Smooth muscle cell (in vitro differentiated cells): ENCODE results near the gene MED1. TPM values are rescaled to one million over a fixed set of nuclear protein-coding genes. Genes with fewer than 3 reads are reported as not detected.

Experiments used
- DNase-seq: peaks from one replicate; lab custom pipeline; 2025; ENCODE audit not compliant: unreplicated experiment; lab: John Stamatoyannopoulos, UW
- H2AFZ ChIP-seq: fragments of 200-600 bp; sonication (generic); 2 replicates; pipeline ENCODE4 v1.6.0; 2016; ENCODE audit warnings: antibody characterized with exemption, low read depth, mild to moderate bottlenecking
- H3F3A ChIP-seq: fragments of 200-600 bp; sonication (generic); 2 replicates; pipeline ENCODE4 v1.6.0; 2017; ENCODE audit warnings: antibody characterized with exemption, low read depth
- H3K27ac ChIP-seq: fragments of 200-600 bp; sonication (generic); 2 replicates; pipeline ENCODE4 v1.5.1; 2016; ENCODE audit warnings: low read depth, mild to moderate bottlenecking
- H3K27me3 ChIP-seq: fragments of 200-600 bp; sonication (generic); 2 replicates; pipeline ENCODE4 v1.6.1; 2016; ENCODE audit warnings: low read depth, mild to moderate bottlenecking
- H3K36me3 ChIP-seq: fragments of 200-600 bp; sonication (generic); 2 replicates; pipeline ENCODE4 v1.5.1; 2016; ENCODE audit warnings: low read depth
- H3K4me1 ChIP-seq: fragments of 200-600 bp; sonication (generic); 2 replicates; pipeline ENCODE4 v1.5.1; 2016; ENCODE audit warnings: low read depth
- H3K4me2 ChIP-seq: fragments of 200-600 bp; sonication (generic); 2 replicates; pipeline ENCODE4 v1.6.0; 2016; ENCODE audit warnings: mild to moderate bottlenecking
- H3K4me3 ChIP-seq: fragments of 200-600 bp; sonication (generic); 2 replicates; pipeline ENCODE4 v1.5.1; 2016; ENCODE audit warnings: mild to moderate bottlenecking
- H3K79me2 ChIP-seq: fragments of 200-600 bp; sonication (generic); 2 replicates; pipeline ENCODE4 v1.6.0; 2016; ENCODE audit warnings: low read depth, mild to moderate bottlenecking
- H3K9ac ChIP-seq: fragments of 200-600 bp; sonication (generic); 2 replicates; pipeline ENCODE4 v1.6.0; 2016; ENCODE audit warnings: low read depth
- H3K9me3 ChIP-seq: fragments of 200-600 bp; sonication (generic); replicated peaks from 2 replicates; pipeline ENCODE4 v1.5.1; 2016; ENCODE audit warnings: low read depth
- H4K20me1 ChIP-seq: fragments of 200-600 bp; sonication (generic); 2 replicates; pipeline ENCODE4 v1.6.0; 2016; ENCODE audit warnings: low read depth
- WGBS: methylation state at CpG from one replicate; pipeline ENCODE4 v1.1.7; 2016; ENCODE audit warnings: low lambda C conversion rate; 5-methylcytosine and 5-hydroxymethylcytosine counted together
- polyA plus RNA-seq: library from polyadenylated mRNA; unstranded; fragments of >200 nt; fragmentation: Nextera tagmentation; extraction: Ambion mirVana; gene quantifications from 2 replicates; pipeline ENCODE4 v1.2.1, GENCODE V29; 2016
- total RNA-seq: library from RNA; depleted of rRNA; stranded (reverse); fragments of >200 nt; gene quantifications from 2 replicates; pipeline ENCODE4 v1.2.3, GENCODE V29; 2014
- TF ChIP-seq, protein P1 (sequence below): fragments of 200-600 bp; sonication (generic); IDR thresholded peaks from 2 replicates; pipeline ENCODE4 v1.5.1; 2017; ENCODE audit warnings: borderline replicate concordance, mild to moderate bottlenecking, antibody characterized with exemption; ENCODE audit not compliant: insufficient read depth, poor library complexity, severe bottlenecking

The MED1 gene
- total and polyA plus RNA-seq, 2 experiments from 2014 or later = 9.5 to 25.3 TPM

DNA sequence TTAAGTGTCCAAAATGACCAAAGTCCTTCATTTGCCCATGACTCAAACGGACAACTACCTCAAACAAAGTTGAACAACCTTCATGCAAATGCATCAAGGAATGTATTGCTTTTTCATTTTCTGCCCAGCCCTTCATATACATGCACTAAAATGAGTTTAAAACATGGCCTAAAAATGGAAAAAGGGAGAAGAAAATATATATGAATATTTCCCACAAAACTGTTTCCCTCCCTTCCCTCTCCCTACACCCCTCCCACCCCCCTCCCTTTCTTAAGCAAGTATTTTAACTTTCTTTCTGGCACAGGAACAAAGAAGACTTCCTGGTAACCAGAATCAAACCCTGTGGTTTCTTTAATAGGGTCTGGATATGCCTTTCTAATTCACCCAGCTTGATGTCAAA, 44.1 kb downstream of the MED1 start:
- H3K79me2 ChIP-seq = no peaks in the 10 kb centered on the region
- no peaks in the 10 kb centered on the region for H3K27me3 ChIP-seq
- no peak overlapping the region for H3K27ac ChIP-seq
- H2AFZ ChIP-seq = no peak overlapping the region
- no peak overlapping the region for H3K9ac ChIP-seq
- H3K36me3 ChIP-seq = peaks cover 10% of the 10 kb centered on the region
- 92% methylated on average over 1 of the region's 1 CpG for WGBS
- peaks cover 12% of the 10 kb centered on the region for H4K20me1 ChIP-seq
- peaks cover 19% of the 10 kb centered on the region for H3F3A ChIP-seq
- H3K4me1 ChIP-seq = peaks cover 2% of the 10 kb centered on the region
- no peak overlapping the region for H3K4me2 ChIP-seq
- no peak for DNase-seq
- no peaks in the 10 kb centered on the region for H3K9me3 ChIP-seq
- TF ChIP-seq, protein P1, sequence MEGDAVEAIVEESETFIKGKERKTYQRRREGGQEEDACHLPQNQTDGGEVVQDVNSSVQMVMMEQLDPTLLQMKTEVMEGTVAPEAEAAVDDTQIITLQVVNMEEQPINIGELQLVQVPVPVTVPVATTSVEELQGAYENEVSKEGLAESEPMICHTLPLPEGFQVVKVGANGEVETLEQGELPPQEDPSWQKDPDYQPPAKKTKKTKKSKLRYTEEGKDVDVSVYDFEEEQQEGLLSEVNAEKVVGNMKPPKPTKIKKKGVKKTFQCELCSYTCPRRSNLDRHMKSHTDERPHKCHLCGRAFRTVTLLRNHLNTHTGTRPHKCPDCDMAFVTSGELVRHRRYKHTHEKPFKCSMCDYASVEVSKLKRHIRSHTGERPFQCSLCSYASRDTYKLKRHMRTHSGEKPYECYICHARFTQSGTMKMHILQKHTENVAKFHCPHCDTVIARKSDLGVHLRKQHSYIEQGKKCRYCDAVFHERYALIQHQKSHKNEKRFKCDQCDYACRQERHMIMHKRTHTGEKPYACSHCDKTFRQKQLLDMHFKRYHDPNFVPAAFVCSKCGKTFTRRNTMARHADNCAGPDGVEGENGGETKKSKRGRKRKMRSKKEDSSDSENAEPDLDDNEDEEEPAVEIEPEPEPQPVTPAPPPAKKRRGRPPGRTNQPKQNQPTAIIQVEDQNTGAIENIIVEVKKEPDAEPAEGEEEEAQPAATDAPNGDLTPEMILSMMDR = no peak
- H3K4me3 ChIP-seq = no peak overlapping the region

DNA sequence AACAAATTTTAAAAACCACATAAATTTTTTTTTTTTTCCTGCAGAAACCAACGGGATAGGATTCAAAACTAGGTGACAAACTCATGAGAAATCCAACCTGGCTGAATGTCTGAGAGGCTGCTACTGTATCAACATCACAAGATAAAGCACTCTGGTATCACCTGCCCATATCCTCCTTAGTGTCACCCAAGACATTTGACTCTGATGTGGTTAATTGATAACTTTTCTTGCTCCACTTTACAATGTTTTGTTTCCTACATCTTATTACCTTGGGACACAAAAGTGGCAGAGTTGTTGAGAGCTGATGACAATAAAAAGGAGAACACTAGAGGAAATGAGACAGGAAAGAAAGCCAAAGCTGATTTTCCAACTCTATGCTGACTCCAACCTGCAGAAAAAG, 45.6 kb downstream of the MED1 start:
- H3K27me3 ChIP-seq = no peaks in the 10 kb centered on the region
- H3K4me2 ChIP-seq = no peak overlapping the region
- no peak overlapping the region for H3K4me3 ChIP-seq
- peak overlapping the region; percentile 52 for H3K9ac ChIP-seq
- peaks cover 4% of the 10 kb centered on the region for H3K4me1 ChIP-seq
- no peaks in the 10 kb centered on the region for H3K9me3 ChIP-seq
- no peak for DNase-seq
- H4K20me1 ChIP-seq = peaks cover 13% of the 10 kb centered on the region
- H3K27ac ChIP-seq = peak overlapping the region; percentile 91
- peaks cover 7% of the 10 kb centered on the region for H3K79me2 ChIP-seq
- no peak overlapping the region for H2AFZ ChIP-seq
- whole genome bisulfite sequencing = 71% methylated on average over 1 of the region's 1 CpG
- peaks cover 19% of the 10 kb centered on the region for H3F3A ChIP-seq
- H3K36me3 ChIP-seq = peaks cover 10% of the 10 kb centered on the region
- TF ChIP-seq, protein P1 = no peak

DNA sequence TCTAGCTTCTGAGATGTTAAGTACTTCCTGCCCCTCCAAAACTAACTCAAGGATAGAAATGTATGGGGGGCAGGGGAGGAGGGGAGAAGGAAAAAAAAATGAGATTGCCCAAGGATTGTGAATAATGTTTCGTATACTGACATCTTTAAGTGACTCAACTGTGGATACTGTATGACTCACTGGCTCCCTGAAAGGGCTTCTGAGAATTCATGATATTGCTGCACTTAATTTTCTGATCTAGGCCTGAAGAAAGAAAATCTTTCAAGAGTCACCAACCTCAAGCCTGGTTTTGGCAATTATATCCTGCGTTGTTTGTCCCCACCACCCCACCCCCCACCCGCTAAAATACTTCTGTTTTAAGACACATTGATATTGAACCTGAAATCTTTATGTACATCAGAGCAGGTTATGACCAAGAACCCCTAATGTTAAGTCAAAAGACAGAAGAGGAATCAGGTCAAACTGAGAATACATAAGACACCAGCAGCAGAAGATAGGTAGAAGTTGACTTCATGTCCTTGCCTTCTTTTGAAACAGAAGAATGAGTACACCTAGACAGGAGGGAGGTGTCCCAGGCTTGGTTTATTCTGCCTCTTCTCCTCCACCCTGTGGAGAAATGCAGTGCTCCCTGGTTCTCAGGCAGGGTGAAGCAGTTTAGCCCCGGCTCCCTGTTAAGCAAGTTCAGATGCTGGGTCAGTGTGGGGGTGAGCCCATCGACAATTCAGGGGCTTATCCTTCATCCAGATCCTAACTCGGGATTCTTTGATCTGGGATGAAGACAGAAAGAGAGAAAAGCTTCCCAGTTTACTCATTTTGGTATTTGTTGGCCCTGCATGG, 46.3 kb downstream of the MED1 start:
- H3K79me2 ChIP-seq = peaks cover 14% of the 10 kb centered on the region
- H3F3A ChIP-seq = peaks cover 19% of the 10 kb centered on the region
- DNase-seq = no peak
- H3K36me3 ChIP-seq = peaks cover 10% of the 10 kb centered on the region
- TF ChIP-seq, protein P1 = no peak
- H3K9ac ChIP-seq = peak overlapping the region; percentile 52
- no peaks in the 10 kb centered on the region for H3K9me3 ChIP-seq
- 73% methylated on average over 6 of the region's 6 CpGs for WGBS
- no peak overlapping the region for H3K4me3 ChIP-seq
- H3K27ac ChIP-seq = peak overlapping the region; percentile 91
- H3K4me1 ChIP-seq = peaks cover 6% of the 10 kb centered on the region
- peaks cover 20% of the 10 kb centered on the region for H4K20me1 ChIP-seq
- H3K4me2 ChIP-seq = peak overlapping the region; percentile 32
- no peak overlapping the region for H2AFZ ChIP-seq
- H3K27me3 ChIP-seq = no peaks in the 10 kb centered on the region
